Natural killer cell treated with Interleukin-12 subunit alpha and Interleukin-12 subunit beta and Interleukin-15 and Interleukin-18, amount 100 ng/mL, for 72 hours (primary cell): ENCODE data around the gene ARF4. TPM values are rescaled to one million over a fixed set of nuclear protein-coding genes. Genes with fewer than 3 reads are reported as not detected.

ENCODE experiments used
- ATAC-seq, 2 donors: fragments of 150-1000 bp; cut with Tn5 transposase in 1 of 2; sonication (Bioruptor Pico), chemical (Tn5 transposase) in 1 of 2; 2 replicates each; pipeline ENCODE4 v1.10.0; 2021
- DNase-seq: peaks from one replicate; pipeline ENCODE4 v3.0.0; 2022; ENCODE audit warnings: low spot score
- H3K27ac Mint-ChIP-seq, 2 donors: 1 replicate in 1 of 2; 2 replicates in 1 of 2; pipeline ENCODE4 v1.8.0; 2022; ENCODE audit warnings: mixed read lengths in 2 of 2, mild to moderate bottlenecking in 1 of 2, moderate library complexity in 1 of 2
- H3K27me3 Mint-ChIP-seq, 2 donors: 1 replicate in 1 of 2; 2 replicates in 1 of 2; pipeline ENCODE4 v1.8.0; 2022; ENCODE audit warnings: mixed read lengths in 2 of 2
- H3K36me3 Mint-ChIP-seq: one replicate; pipeline ENCODE4 v1.8.0; 2022; ENCODE audit warnings: mixed read lengths
- H3K4me1 Mint-ChIP-seq, 2 donors: 1 replicate in 1 of 2; 2 replicates in 1 of 2; pipeline ENCODE4 v1.8.0; 2022; ENCODE audit warnings: low read depth in 2 of 2, mixed read lengths in 2 of 2, mild to moderate bottlenecking in 1 of 2
- H3K4me3 Mint-ChIP-seq: one replicate; pipeline ENCODE4 v1.8.0; 2022; ENCODE audit warnings: mixed read lengths
- H3K9me3 Mint-ChIP-seq: 2 replicates; pipeline ENCODE4 v1.8.0; 2022; ENCODE audit warnings: mixed read lengths
- total RNA-seq, 2 donors: library from RNA; stranded (reverse); gene quantifications; one replicate each; pipeline ENCODE4 v1.2.3, GENCODE V29; 2022

ARF4 gene
- total RNA-seq, 2 donors from 2014 or later: 92.7 to 112 TPM

- H3K27me3 Mint-ChIP-seq: no peaks in the 10 kb centered on the region
- peaks cover 3 to 5% of the 10 kb centered on the region in 2 donors for H3K4me1 Mint-ChIP-seq
- no peak overlapping the region for H3K27ac Mint-ChIP-seq
- no peak overlapping the region for H3K4me3 Mint-ChIP-seq
- no peak for ATAC-seq
- H3K36me3 Mint-ChIP-seq: peaks cover 7% of the 10 kb centered on the region
- H3K9me3 Mint-ChIP-seq: no peaks in the 10 kb centered on the region
- DNase-seq: no peak
Measured at GRCh38 chr3:57569859-57570450, 27.2 kb downstream of the ARF4 start.

DNA sequence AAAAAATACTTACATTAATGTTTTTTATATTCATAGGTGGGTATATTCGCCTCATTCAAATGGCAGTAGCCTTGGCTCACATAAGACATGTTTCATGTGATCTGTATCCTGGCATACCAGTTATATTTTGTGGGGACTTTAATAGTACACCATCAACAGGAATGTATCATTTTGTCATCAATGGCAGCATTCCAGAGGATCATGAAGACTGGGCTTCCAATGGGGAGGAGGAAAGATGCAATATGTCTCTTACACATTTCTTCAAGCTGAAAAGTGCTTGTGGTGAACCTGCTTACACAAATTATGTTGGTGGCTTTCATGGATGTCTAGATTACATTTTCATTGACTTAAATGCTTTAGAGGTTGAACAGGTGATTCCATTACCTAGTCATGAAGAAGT is 37.6 kb downstream of the ARF4 start:
- Mint-ChIP-seq H3K27ac (peak overlapping the region in 1 of 2 donors; percentile 16), H3K4me1 (peaks cover 29 to 37% of the 10 kb centered on the region in 2 donors), H3K36me3 (peaks cover 12% of the 10 kb centered on the region), H3K9me3 (no peaks in the 10 kb centered on the region), H3K4me3 (peak overlapping the region; percentile 71), H3K27me3 (no peaks in the 10 kb centered on the region)
- no peak for DNase-seq
- no peak for ATAC-seq

- Mint-ChIP-seq H3K27ac (peak overlapping the region; percentile 96 to 97), H3K27me3 (no peaks in the 10 kb centered on the region), H3K36me3 (peaks cover 12% of the 10 kb centered on the region), H3K4me1 (peaks cover 29 to 37% of the 10 kb centered on the region in 2 donors), H3K9me3 (no peaks in the 10 kb centered on the region), H3K4me3 (peak overlapping the region; percentile 88)
- DNase-seq: peak; percentile 66
- ATAC-seq: peak; percentile 68 to 79
Measured at GRCh38 chr3:57557085-57557537, 40.0 kb downstream of the ARF4 start.

GRCh38 chr3:57556459-57557084 is 40.6 kb downstream of the ARF4 start:
- peaks cover 29 to 37% of the 10 kb centered on the region in 2 donors for H3K4me1 Mint-ChIP-seq
- H3K27ac Mint-ChIP-seq: peak overlapping the region; percentile 96 to 97
- DNase-seq (peak; percentile 64), ATAC-seq (peak; percentile 56 to 65)
- H3K9me3 Mint-ChIP-seq: no peaks in the 10 kb centered on the region
- H3K4me3 Mint-ChIP-seq: peak overlapping the region; percentile 88
- H3K27me3 Mint-ChIP-seq: no peaks in the 10 kb centered on the region
- H3K36me3 Mint-ChIP-seq: peaks cover 12% of the 10 kb centered on the region

DNA sequence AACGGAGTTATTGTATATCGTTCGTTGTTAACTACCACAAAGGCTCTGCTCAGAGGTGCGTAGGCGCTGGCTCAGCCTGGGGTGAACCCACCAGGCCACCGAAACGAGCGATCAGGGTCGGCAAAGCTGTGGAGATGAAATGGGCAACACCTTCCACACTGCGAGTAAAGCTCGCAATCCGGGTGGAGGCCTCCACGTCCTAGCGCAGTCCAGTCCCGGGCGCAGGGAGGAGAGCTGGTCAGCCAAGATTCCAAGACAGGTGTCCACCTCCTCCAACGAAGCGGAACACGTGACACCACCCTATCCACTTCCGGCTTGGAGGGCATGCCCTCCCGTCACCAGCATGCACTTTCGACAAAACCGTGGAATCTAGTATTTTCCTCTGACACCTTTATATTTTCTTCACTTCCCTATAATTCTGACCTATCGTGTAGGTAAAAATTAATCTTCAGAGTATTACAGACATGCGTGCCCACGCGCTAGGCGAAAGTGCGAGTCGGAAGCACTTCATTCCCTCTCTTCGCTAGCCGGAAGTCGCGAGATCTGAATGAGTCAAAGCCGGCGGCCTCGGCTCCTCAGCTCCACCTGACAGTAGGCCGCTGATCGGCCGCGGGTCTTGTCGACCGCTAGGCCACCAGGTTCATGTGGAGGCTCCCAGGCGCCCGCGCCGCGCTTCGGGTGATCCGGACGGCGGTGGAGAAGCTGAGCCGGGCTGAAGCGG is 41.2 kb downstream of the ARF4 start, which contains the start of gene PDE12:
Gene PDE12, plus strand, starts transcription at position 537 of the 721 bp plus-strand sequence. Its CDS starts 106 bp downstream, at position 643.
- Mint-ChIP-seq H3K27ac (peak within 1 kb of the TSS; percentile 96 to 97), H3K4me3 (peak within 1 kb of the TSS; percentile 88), H3K27me3 (no peaks in the 10 kb centered on the region), H3K9me3 (no peaks in the 10 kb centered on the region), H3K36me3 (peaks cover 12% of the 10 kb centered on the region), H3K4me1 (peaks cover 29 to 37% of the 10 kb centered on the region in 2 donors)
- peak; percentile 89 for DNase-seq
- peak; percentile 90 to 93 for ATAC-seq

DNA sequence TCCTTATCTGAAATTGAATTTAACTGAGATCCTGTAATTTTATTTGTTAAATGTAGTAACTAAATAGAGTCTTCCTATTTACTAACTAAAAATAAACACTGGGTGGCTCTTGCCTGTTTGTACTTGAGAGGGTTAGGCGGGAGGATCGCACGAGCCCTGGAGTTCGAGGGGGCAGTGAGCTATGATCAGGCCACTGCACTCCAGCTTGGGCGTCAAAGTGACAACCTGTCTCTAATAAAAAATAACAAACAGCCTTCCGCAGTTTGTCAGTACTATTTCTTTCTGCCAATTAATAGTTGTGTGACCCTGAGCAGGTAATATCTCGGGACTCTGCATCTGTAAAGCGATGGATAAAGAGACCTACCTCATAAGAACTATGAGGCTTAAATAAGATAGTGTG is 41.8 kb downstream of the ARF4 start:
- ATAC-seq: no peak
- Mint-ChIP-seq H3K27ac (peak overlapping the region; percentile 96 to 97), H3K36me3 (peaks cover 12% of the 10 kb centered on the region), H3K9me3 (no peaks in the 10 kb centered on the region), H3K4me1 (peaks cover 26 to 37% of the 10 kb centered on the region in 2 donors), H3K4me3 (peak overlapping the region; percentile 88), H3K27me3 (no peaks in the 10 kb centered on the region)
- DNase-seq: no peak

DNA sequence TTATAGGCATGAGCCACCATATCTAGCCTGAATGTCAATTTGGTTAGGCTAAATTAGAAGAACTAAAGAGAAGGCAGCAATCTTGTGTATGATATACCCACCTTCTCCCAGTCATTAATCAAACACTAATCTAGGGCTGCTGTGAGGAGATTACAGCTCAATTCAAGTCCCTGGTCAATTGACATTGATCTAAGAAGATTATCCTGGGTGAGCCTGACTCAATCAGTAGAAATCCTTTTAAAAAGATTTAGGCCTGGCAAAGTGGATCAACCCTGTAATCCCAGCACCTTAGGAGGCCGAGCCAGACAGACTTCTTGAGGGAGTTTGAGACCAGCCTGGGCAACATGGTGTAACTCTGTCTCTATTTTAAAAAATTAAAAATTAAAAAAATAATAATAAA is 50.5 kb downstream of the ARF4 start:
- no peaks in the 10 kb centered on the region for H3K9me3 Mint-ChIP-seq

GRCh38 chr3:57545636-57546268 is 51.4 kb downstream of the ARF4 start:
- no peaks in the 10 kb centered on the region for H3K36me3 Mint-ChIP-seq
- H3K4me1 Mint-ChIP-seq: peaks cover 0 to 4% of the 10 kb centered on the region in 2 donors
- no peaks in the 10 kb centered on the region for H3K9me3 Mint-ChIP-seq
- no peak overlapping the region for H3K27ac Mint-ChIP-seq
- ATAC-seq (no peak), DNase-seq (no peak)
- no peak overlapping the region for H3K4me3 Mint-ChIP-seq
- no peaks in the 10 kb centered on the region for H3K27me3 Mint-ChIP-seq

More for the DNA sequence above, 50.5 kb downstream of the ARF4 start:
- no peak for ATAC-seq
- H3K4me1 Mint-ChIP-seq: peaks cover 0 to 4% of the 10 kb centered on the region in 2 donors
- H3K4me3 Mint-ChIP-seq: no peak overlapping the region
- H3K36me3 Mint-ChIP-seq: no peaks in the 10 kb centered on the region
- H3K27ac Mint-ChIP-seq: no peak overlapping the region
- no peaks in the 10 kb centered on the region for H3K27me3 Mint-ChIP-seq
- DNase-seq: no peak

GRCh38 chr3:57544181-57545125 is 52.7 kb downstream of the ARF4 start, which contains the start of gene DNAH12:
TSS of gene DNAH12 (minus strand) at chr3:57544344. CDS start at chr3:57542870, 1,474 bp downstream.
- no peaks in the 10 kb centered on the region for H3K27me3 Mint-ChIP-seq
- DNase-seq: no peak
- H3K36me3 Mint-ChIP-seq: no peaks in the 10 kb centered on the region
- no peak within 1 kb of the TSS for H3K27ac Mint-ChIP-seq
- peaks cover 0 to 4% of the 10 kb centered on the region in 2 donors for H3K4me1 Mint-ChIP-seq
- H3K4me3 Mint-ChIP-seq: no peak within 1 kb of the TSS
- ATAC-seq: no peak
- H3K9me3 Mint-ChIP-seq: no peaks in the 10 kb centered on the region

DNA sequence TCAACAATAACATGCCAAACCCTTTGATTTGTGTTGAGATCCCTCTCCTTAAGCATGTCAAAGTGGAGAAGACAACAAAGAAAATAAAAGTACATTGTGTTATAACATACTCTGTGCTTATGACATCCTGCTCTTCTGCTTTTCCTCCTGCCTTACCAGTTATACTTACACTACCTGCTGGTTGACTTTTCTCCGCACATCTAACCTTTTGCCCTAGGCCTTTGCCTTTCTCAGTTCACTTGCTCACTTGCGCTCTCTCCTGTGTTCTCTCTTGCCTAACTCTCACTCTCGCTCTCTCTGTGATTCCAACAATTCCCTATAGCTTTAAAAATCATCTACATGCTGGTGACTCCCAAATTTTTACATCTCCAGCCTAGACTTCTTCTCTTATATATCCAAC is 58.7 kb downstream of the ARF4 start:
- Mint-ChIP-seq H3K4me3 (no peak overlapping the region), H3K4me1 (no peaks in the 10 kb centered on the region), H3K9me3 (no peaks in the 10 kb centered on the region), H3K27ac (no peak overlapping the region), H3K27me3 (peaks cover 2 to 6% of the 10 kb centered on the region in 2 donors), H3K36me3 (no peaks in the 10 kb centered on the region)
- ATAC-seq (no peak), DNase-seq (no peak)

GRCh38 chr3:57530071-57530608 is 67.0 kb downstream of the ARF4 start:
- Mint-ChIP-seq H3K4me1 (no peaks in the 10 kb centered on the region), H3K9me3 (no peaks in the 10 kb centered on the region), H3K36me3 (no peaks in the 10 kb centered on the region), H3K27ac (no peak overlapping the region), H3K4me3 (no peak overlapping the region), H3K27me3 (peaks cover 2 to 6% of the 10 kb centered on the region in 2 donors)
- no peak for ATAC-seq
- no peak for DNase-seq
